ENCODE results near the gene UTP4. TPM values are rescaled to one million over a fixed set of nuclear protein-coding genes. Genes with fewer than 3 reads are reported as not detected.

The UTP4 gene
- total and polyA plus RNA-seq, 11 donors = 11.8 to 38.2 (median 28.3) TPM

DNA sequence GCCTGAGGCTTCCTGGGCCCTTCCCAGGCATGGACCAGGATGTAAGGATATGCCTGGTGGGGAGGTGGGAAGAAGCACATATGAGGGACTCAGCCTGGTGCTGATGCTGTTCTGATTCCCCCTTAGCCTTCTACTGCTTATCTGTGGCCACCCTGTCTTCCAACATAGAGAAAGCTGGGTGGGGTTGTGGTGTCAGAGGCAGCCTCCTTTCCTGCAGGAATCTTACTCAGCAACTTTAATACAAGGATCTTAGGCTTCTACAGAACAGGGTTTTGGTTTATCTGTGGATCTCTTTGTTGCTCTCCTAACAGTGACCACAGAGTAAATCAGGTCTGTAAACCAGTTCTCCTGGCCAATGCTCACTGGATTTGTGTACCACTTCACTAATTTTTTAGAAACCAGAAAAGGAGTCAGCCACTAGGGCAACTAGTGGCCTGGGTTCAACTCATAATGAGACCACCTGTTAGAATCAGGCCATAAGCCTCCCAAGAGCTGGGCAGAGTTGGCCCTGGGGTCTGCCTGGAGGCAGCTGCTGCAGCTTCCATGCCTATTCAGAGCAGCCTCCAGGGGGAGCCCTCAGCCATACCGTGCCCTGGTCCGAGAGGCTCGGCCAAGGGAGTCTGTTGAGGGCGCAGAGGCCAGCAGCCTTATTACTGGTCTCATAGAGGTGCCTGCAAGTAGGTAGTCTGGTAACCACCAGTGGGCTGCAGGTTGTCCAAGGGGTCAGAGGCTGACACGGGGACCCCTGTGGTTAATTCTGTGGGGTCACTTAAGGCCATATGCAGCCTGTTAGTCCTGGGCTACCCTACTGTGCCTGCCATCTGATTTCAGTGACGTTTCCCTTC, 19.9 kb upstream of the UTP4 start:
- peaks cover 0 to 43% (median 23%) of the 10 kb centered on the region in 12 donors for H3K4me1 ChIP-seq
- peaks cover 0 to 58% (median 34%) of the 10 kb centered on the region in 9 donors for H3K36me3 ChIP-seq
- no peak overlapping the region for H3K27ac ChIP-seq
- H3K4me3 ChIP-seq = no peak overlapping the region
- peaks cover 0 to 7% (median 0%) of the 10 kb centered on the region in 9 donors for H3K27me3 ChIP-seq
- DNase-seq = peak in 4 of 5 donors; percentile 50 to 81 (median 59)
- WGBS, 4 donors = 54 to 79% (median 62%) methylated on average over 2 to 6 of the region's 6 CpGs
- peak in 3 of 4 donors; percentile 38 to 60 (median 46) for ATAC-seq
- no peaks in the 10 kb centered on the region for H3K9me3 ChIP-seq
- intact Hi-C loops (cut with DNase I) = loop anchor here in 3 of 10 donors (10.0 kb wide), 3 partner anchors 128 to 578 kb away; partner anchors contain the start of gene ZFP90 (in 1 of the 3)
- TF ChIP-seq, protein P1, sequence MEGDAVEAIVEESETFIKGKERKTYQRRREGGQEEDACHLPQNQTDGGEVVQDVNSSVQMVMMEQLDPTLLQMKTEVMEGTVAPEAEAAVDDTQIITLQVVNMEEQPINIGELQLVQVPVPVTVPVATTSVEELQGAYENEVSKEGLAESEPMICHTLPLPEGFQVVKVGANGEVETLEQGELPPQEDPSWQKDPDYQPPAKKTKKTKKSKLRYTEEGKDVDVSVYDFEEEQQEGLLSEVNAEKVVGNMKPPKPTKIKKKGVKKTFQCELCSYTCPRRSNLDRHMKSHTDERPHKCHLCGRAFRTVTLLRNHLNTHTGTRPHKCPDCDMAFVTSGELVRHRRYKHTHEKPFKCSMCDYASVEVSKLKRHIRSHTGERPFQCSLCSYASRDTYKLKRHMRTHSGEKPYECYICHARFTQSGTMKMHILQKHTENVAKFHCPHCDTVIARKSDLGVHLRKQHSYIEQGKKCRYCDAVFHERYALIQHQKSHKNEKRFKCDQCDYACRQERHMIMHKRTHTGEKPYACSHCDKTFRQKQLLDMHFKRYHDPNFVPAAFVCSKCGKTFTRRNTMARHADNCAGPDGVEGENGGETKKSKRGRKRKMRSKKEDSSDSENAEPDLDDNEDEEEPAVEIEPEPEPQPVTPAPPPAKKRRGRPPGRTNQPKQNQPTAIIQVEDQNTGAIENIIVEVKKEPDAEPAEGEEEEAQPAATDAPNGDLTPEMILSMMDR (IDR thresholded peaks at IDR 0.05) = peak; percentile 43 to 77 (median 63)
- no peak for TF ChIP-seq POLR2A (IDR thresholded peaks at IDR 0.05)

DNA sequence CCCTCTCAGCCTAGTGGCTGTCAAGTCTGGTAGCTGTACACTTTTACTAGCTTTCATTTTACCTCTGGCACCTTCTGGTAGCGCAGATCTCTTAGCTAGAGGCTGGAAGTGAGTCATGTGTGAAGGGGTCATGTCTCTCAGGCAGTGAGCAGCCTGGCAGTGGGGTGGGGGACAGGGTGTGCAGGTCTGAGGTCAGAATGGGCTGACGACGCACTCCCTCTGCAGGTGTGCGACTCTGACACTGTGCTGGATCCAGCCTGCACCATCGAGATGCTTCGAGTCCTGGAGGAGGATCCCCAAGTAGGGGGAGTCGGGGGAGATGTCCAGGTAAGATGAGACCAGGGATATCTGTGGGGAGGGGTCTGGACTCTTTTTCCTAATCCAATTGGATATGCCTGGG, 19.2 kb upstream of the UTP4 start:
- H3K9me3 ChIP-seq = no peaks in the 10 kb centered on the region
- peak in 1 of 4 donors; percentile 11 for ATAC-seq
- H3K4me1 ChIP-seq = peaks cover 0 to 43% (median 22%) of the 10 kb centered on the region in 12 donors
- no peak overlapping the region for H3K4me3 ChIP-seq
- intact Hi-C loops (cut with DNase I) = loop anchor here in 3 of 10 donors (10.0 kb wide), 3 partner anchors 128 to 578 kb away; partner anchors contain the start of gene ZFP90 (in 1 of the 3)
- peaks cover 0 to 66% (median 40%) of the 10 kb centered on the region in 9 donors for H3K36me3 ChIP-seq
- TF ChIP-seq POLR2A (IDR thresholded peaks at IDR 0.05) = no peak
- TF ChIP-seq, protein P1 (IDR thresholded peaks at IDR 0.05) = no peak
- peaks cover 0 to under 1% (median 0%) of the 10 kb centered on the region in 9 donors for H3K27me3 ChIP-seq
- H3K27ac ChIP-seq = no peak overlapping the region
- WGBS, 4 donors = 94 to 98% (median 97%) methylated on average over 7 of the region's 7 CpGs
- DNase-seq = no peak

DNA sequence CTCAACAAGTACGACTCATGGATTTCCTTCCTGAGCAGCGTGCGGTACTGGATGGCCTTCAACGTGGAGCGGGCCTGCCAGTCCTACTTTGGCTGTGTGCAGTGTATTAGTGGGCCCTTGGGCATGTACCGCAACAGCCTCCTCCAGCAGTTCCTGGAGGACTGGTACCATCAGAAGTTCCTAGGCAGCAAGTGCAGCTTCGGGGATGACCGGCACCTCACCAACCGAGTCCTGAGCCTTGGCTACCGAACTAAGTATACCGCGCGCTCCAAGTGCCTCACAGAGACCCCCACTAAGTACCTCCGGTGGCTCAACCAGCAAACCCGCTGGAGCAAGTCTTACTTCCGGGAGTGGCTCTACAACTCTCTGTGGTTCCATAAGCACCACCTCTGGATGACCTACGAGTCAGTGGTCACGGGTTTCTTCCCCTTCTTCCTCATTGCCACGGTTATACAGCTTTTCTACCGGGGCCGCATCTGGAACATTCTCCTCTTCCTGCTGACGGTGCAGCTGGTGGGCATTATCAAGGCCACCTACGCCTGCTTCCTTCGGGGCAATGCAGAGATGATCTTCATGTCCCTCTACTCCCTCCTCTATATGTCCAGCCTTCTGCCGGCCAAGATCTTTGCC, 18.0 kb upstream of the UTP4 start:
- H3K36me3 ChIP-seq = peaks cover 0 to 73% (median 50%) of the 10 kb centered on the region in 9 donors
- 93 to 96% (median 94%) methylated on average over 25 of the region's 25 CpGs for WGBS, 4 donors

More for the DNA sequence above, 18.0 kb upstream of the UTP4 start:
- TF ChIP-seq, protein P1 (IDR thresholded peaks at IDR 0.05) = no peak
- intact Hi-C loops (cut with DNase I) = loop anchor here in 3 of 10 donors (10.0 kb wide), 3 partner anchors 130 to 580 kb away; partner anchors contain the start of gene ZFP90 (in 1 of the 3)
- ATAC-seq = no peak
- peaks cover 0 to 53% (median 23%) of the 10 kb centered on the region in 12 donors for H3K4me1 ChIP-seq
- H3K27ac ChIP-seq = no peak overlapping the region
- no peaks in the 10 kb centered on the region for H3K27me3 ChIP-seq
- H3K4me3 ChIP-seq = no peak overlapping the region
- DNase-seq = no peak
- H3K9me3 ChIP-seq = no peaks in the 10 kb centered on the region

All from heart left ventricle (tissue), 16 donors.